Measurements from ENCODE around the gene BCORL1.

DNA sequence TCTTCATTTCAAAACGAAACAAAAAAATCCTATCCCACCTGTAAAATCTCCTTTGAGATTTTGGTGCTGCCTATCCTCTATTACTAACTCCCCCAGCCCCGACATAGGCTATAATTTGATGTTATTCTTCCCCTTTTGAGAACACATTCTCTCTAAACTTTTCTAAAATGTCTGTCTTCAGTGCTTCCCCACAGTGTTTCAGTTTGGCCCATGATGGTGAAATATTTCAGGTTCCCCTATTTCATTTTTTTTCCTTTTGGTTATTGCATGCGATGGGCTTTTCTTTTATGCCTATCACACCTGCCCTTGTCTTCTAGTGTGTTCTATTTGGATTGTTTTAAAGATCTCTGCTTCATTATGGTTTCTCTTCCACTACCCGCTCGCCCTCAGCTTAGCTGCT is 14.7 kb downstream of the BCORL1 start:
- TF ChIP-seq, protein P1, sequence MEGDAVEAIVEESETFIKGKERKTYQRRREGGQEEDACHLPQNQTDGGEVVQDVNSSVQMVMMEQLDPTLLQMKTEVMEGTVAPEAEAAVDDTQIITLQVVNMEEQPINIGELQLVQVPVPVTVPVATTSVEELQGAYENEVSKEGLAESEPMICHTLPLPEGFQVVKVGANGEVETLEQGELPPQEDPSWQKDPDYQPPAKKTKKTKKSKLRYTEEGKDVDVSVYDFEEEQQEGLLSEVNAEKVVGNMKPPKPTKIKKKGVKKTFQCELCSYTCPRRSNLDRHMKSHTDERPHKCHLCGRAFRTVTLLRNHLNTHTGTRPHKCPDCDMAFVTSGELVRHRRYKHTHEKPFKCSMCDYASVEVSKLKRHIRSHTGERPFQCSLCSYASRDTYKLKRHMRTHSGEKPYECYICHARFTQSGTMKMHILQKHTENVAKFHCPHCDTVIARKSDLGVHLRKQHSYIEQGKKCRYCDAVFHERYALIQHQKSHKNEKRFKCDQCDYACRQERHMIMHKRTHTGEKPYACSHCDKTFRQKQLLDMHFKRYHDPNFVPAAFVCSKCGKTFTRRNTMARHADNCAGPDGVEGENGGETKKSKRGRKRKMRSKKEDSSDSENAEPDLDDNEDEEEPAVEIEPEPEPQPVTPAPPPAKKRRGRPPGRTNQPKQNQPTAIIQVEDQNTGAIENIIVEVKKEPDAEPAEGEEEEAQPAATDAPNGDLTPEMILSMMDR (IDR thresholded peaks at IDR 0.05) = no peak
- TF ChIP-seq EZH2 (IDR thresholded peaks at IDR 0.05; ENCODE audit: borderline replicate concordance, insufficient read depth, low read depth, low read length, poor library complexity, severe bottlenecking) = no peak

Measured in B cell (primary cell).